A673 (cell line): ENCODE results near the gene FRMD5. TPM values are rescaled to one million over a fixed set of nuclear protein-coding genes. Genes with fewer than 3 reads are reported as not detected.

ENCODE experiments used
- BruUV-seq: library from RNA; stranded (reverse); fragments of 400-500 nt; replicated peaks from 2 replicates; lab custom pipeline; 2021; lab: Mats Ljungman, UMichigan
- CTCF ChIA-PET: fragments of 300-600 bp; sonication (Branson Sonifier 250); formaldehyde crosslinking; loops from one replicate; lab custom pipeline; 2022; ENCODE audit warnings: antibody characterized with exemption; lab: Charles Lee
- POLR2A ChIA-PET: fragments of 300-600 bp; sonication (Branson Sonifier 250); formaldehyde crosslinking; loops from one replicate; lab custom pipeline; 2022; ENCODE audit warnings: antibody characterized with exemption; ENCODE audit not compliant: low non-redundant PET; lab: Charles Lee
- DNase-seq: peaks from one replicate; pipeline ENCODE4 v3.0.0-alpha.2; 2015; ENCODE audit warnings: low spot score
- H3K27ac ChIP-seq: fragments of 200-600 bp; sonication (generic); 2 replicates; pipeline ENCODE4 v1.5.1; 2016; ENCODE audit warnings: mixed run types, low read depth, mild to moderate bottlenecking, mixed read lengths, antibody characterized with exemption, low read length; ENCODE audit not compliant: poor library complexity, severe bottlenecking
- H3K27me3 ChIP-seq: fragments of 200-600 bp; sonication (generic); replicated peaks from 2 replicates; pipeline ENCODE4 v1.6.1; 2017; ENCODE audit warnings: mixed run types, low read depth, mild to moderate bottlenecking, mixed read lengths, antibody characterized with exemption, low read length; ENCODE audit not compliant: insufficient read depth, poor library complexity
- H3K36me3 ChIP-seq: fragments of 200-600 bp; sonication (generic); 2 replicates; pipeline ENCODE4 v1.6.1; 2016; ENCODE audit warnings: mixed run types, mild to moderate bottlenecking, mixed read lengths, antibody characterized with exemption, low read length; ENCODE audit not compliant: insufficient read depth, poor library complexity, severe bottlenecking
- H3K4me1 ChIP-seq: fragments of 200-600 bp; sonication (generic); 2 replicates; pipeline ENCODE4 v1.6.1; 2017; ENCODE audit warnings: mixed run types, mild to moderate bottlenecking, mixed read lengths, antibody characterized with exemption, low read length; ENCODE audit not compliant: insufficient read depth, poor library complexity, severe bottlenecking
- H3K4me3 ChIP-seq: fragments of 200-600 bp; sonication (generic); 2 replicates; pipeline ENCODE4 v1.5.1; 2016; ENCODE audit warnings: low read depth, mixed run types, mild to moderate bottlenecking, mixed read lengths, low read length; ENCODE audit not compliant: poor library complexity, severe bottlenecking
- H3K9me3 ChIP-seq: fragments of 200-600 bp; sonication (generic); 2 replicates; pipeline ENCODE4 v1.6.1; 2016; ENCODE audit warnings: mixed run types, low read depth, mild to moderate bottlenecking, mixed read lengths, antibody characterized with exemption, low read length; ENCODE audit not compliant: poor library complexity, severe bottlenecking
- CTCF ChIP-seq: fragments of 300-800, 200-600 bp; sonication (generic); conservative IDR thresholded peaks from 2 replicates; pipeline ENCODE4 v1.5.1; 2017; ENCODE audit warnings: low read depth, mild to moderate bottlenecking, antibody characterized with exemption, low read length, moderate library complexity, mixed read lengths
- EZH2 ChIP-seq: fragments of 200-600 bp; sonication (generic); IDR thresholded peaks from 2 replicates; pipeline ENCODE4 v1.6.1; 2017; ENCODE audit warnings: borderline replicate concordance, low read depth, mild to moderate bottlenecking, mixed read lengths, antibody characterized with exemption, low read length; ENCODE audit not compliant: poor library complexity, severe bottlenecking
- intact Hi-C: fragments of 100-400 bp; cut with micrococcal nuclease; formaldehyde crosslinking; loops from one replicate; pipeline ENCODE4 v1.10.0; 2022; ENCODE audit not compliant: unreplicated experiment
- total RNA-seq: library from RNA; stranded (reverse); gene quantifications from 2 replicates; pipeline ENCODE4 v1.2.3, GENCODE V29; 2021

Gene FRMD5
- total RNA-seq, 1 experiment from 2014 or later, result 2.6 TPM

GRCh38 chr15:44045217-44045616 is 149.9 kb downstream of the FRMD5 start:
- Histone ChIP-seq H3K27me3 (no peaks in the 10 kb centered on the region), H3K4me3 (no peak overlapping the region), H3K9me3 (no peaks in the 10 kb centered on the region), H3K36me3 (no peaks in the 10 kb centered on the region), H3K4me1 (no peaks in the 10 kb centered on the region), H3K27ac (no peak overlapping the region)
- ChIA-PET POLR2A (no interaction called here), CTCF (no interaction called here)
- DNase-seq, result no peak
- no peak for TF ChIP-seq EZH2
- TF ChIP-seq CTCF, result no peak
- intact Hi-C loops, result no loop called here
- no TSS peak for BruUV-seq

GRCh38 chr15:44038755-44039191 is 156.3 kb downstream of the FRMD5 start:
- intact Hi-C loops, result no loop called here
- no peak for DNase-seq
- ChIA-PET POLR2A (no interaction called here), CTCF (no interaction called here)
- H3K4me3 ChIP-seq, result no peak overlapping the region
- no peaks in the 10 kb centered on the region for H3K4me1 ChIP-seq
- no peak overlapping the region for H3K27ac ChIP-seq
- H3K9me3 ChIP-seq, result no peaks in the 10 kb centered on the region
- H3K36me3 ChIP-seq, result no peaks in the 10 kb centered on the region
- no TSS peak for BruUV-seq
- H3K27me3 ChIP-seq, result no peaks in the 10 kb centered on the region
- TF ChIP-seq CTCF (no peak), EZH2 (no peak)

GRCh38 chr15:44035781-44036699 is 159.0 kb downstream of the FRMD5 start:
- no TSS peak for BruUV-seq
- Histone ChIP-seq H3K27me3 (no peaks in the 10 kb centered on the region), H3K36me3 (no peaks in the 10 kb centered on the region), H3K27ac (no peak overlapping the region), H3K9me3 (no peaks in the 10 kb centered on the region), H3K4me1 (no peaks in the 10 kb centered on the region), H3K4me3 (no peak overlapping the region)
- TF ChIP-seq EZH2, result no peak
- TF ChIP-seq CTCF, result no peak
- intact Hi-C loops, result no loop called here
- DNase-seq, result no peak
- CTCF ChIA-PET, result no interaction called here
- POLR2A ChIA-PET, result no interaction called here
